T1000 (cell line): ENCODE results near the gene PTCD3.

ENCODE experiments used
- DNase-seq: peaks from one replicate; lab custom pipeline; 2025; ENCODE audit warnings: mixed read lengths; lab: John Stamatoyannopoulos, UW

The PTCD3 gene

DNA sequence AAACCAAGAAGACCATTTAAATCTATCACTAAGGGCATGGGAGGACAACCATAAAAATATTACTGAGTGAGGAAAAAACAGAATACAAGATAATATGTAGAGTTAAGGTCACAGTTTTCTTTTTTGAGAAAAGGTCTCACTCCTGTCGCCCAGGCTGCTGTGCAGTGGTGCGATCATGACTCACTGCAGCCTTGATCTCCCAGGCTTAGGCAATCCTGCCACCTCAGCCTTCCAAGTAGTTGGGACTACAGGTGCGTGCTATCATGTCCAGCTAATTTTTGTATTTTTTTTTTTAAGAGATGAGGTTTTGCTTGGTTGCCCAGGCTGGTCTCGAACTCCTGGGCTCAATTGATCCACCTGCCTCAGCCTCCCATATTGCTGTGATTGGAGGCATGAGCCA is 24.3 kb upstream of the PTCD3 start:
- DNase-seq, result no peak

DNA sequence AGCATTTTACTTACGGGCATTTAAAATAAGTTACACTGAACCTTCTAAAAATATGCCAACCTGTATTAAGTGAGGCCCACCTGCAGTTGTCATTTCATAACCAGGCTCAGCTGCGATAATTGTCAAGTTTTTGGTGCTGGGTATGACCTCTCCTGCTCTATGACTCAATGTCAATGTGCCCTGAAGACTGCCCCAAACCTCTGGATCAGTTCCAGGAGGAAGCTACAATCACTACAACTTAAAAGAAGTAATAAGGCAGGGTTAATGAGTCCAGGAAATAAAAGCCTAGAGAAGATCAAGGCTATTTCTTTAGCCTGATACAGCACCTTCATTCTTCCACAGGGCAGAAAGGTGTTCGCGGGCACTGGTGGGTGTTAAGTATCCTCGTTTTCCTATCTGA is 23.3 kb upstream of the PTCD3 start:
- DNase-seq, result no peak

DNA sequence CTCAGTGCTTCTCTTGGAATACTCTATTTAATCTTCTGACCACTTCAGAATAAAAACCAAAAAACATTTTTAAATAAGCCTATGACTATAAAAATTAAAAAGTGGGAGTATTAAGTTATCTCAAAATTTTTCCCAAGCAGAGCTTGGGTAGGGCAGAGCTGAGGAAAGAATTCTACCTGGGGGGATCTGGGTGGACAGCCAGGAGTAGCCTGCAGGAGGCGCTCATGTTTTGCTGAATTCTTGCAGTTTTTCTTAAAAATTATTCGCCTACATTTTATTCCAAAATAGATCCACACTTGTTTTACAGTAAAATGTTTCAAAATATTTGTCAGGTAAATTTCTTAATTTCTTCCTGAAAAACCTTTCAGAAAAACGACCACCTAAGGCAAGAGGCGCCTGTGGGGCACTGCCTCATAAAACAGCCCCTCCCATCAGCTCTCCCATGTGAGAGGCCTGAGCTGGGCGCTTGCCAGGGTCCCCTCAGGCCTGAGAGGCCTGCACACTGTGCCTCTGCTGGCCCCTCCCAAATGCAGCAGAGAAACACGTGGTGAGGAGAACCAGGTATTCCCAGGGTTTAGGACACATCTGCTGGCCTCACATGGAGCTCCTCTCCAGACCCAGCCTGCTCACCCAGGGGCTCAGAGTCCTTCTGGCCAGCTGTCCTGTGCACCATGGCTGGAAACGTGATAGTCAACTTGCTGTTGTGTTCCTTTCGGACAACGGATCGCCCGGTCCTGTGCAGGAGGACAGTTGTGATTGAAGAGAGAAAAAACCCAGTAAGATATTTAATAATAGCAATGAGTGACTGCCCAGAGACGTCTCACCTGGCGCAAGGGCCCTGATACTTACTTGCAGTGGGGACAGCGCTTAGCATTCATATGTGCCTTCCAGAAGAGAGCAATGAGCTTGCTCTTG is 17.8 kb upstream of the PTCD3 start:
- no peak for DNase-seq

- DNase-seq, result no peak
Measured at GRCh38 chr2:86094229-86094628, 11.8 kb upstream of the PTCD3 start.

DNA sequence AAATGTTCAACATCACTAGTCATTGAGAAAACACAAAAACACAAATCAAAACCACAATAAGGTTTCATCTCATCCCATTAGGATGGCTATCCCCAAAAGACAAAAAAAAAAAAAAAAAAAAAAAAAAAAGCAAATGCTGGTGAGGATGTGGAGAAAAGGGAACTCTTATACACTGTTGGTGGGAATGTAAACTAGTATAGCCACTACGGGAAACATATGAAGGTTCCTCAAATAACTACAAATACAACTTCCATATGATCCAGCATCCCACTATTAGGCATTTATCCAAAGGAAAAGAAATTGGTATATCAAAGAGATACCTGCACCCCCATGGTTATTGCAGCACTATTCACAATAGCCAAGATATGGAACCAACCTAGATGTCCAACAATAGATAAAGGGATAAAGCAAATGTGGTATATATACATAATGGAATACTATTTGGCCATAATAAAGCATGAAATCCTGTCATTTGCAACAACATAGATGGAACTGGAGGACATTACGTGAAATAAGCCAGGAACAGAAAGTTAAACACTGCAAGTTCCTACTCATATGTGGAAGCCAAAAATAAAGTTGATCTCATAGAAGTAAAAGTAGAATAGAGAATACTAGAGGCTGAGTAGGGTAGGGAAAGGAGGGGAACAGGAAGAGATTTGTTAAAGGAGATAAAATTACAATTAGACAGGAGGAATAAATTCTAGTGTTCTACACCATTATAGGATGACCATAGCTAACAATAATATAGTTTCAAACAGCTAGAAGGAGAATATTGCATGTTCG is 8.7 kb upstream of the PTCD3 start:
- no peak for DNase-seq

GRCh38 chr2:86097913-86098312 is 8.1 kb upstream of the PTCD3 start:
- no peak for DNase-seq

GRCh38 chr2:86102157-86102556 is 3.9 kb upstream of the PTCD3 start:
- no peak for DNase-seq

DNA sequence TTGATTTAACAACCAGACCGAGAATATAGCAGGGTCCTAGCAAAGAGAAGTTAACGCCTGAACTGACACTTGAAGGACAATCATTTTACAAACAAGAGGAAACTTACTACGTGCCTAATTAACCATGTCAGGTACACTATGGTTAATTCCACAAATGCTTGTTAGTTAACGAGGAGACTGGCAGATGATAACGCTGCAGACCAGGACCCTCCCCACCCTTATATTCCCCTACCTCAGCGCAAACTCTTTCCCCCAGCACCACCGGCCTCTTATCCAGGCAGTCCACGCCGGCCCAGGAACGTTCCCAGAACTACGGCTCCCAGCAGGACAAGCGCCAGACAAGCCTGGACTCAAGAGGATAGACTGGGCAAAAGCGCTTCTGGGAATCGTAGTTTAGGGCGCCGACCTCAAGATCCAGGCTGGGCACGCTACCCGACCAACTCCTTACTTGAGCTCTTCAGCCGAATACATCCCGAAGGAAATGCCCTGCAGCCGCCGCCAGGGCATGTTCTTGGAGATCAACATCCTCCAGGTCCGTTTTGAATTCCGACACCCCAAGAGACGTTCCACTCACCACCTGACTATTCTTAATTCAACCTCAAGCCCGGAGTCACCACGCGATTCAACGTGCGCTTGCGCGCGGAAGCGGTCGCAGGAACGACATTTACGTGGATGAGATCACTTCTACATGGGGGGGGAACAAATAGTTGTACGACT is 625 bp upstream of the PTCD3 start, which contains the start of gene POLR1A:
POLR1A (minus strand) TSS at position 635 of the 717 bp plus-strand sequence; CDS start at position 525, 110 bp downstream.
- DNase-seq, result peak; percentile 89

- DNase-seq, result no peak
Measured at GRCh38 chr2:86107031-86107430, 996 bp downstream of the PTCD3 start.

DNA sequence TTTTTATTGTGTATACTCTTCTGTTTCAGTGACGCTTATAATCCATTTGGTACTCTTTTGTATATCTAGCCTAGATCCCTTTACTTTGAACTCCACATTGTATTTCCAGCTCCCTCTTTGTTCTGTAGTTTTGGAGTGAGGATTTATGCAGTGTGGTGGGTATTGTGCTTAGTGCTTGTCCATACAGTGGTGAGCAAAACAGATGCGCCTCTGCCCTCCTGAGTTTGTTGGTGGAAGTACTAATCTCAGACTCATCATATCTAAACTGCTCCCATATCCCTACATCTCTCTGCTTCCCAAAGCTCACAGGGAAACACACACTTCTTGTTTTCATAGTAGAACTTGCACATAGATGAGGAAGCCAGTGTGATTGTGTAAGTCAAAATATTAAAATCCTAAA is 12.1 kb downstream of the PTCD3 start:
- no peak for DNase-seq

DNA sequence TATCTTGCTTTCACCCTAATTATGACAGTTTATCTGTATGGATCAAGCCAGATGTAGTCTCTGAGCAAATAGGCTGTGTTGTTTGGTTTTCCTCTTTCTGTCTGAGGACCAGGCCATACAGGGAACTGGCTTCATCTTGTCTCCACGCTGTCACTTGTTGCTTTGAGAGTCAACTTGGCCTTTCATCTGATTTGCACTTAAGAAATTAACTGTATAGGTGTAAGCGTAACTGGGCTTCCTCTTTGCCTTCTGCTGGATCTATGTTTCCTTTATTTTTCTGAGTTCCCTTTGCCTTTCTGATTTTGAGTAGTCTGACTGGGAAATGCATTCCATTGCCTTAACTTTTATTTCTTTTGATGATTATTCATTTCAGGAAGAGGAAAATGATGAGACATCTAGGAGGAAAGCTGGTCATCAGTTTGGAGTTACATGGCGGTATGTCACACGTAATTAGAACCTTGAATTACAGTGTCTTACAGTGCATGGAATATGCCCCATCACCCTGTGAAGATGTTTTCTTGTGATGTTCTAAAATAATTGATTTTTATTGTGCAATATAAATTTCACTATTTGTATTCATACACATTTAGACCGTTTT is 17.4 kb downstream of the PTCD3 start:
- no peak for DNase-seq

GRCh38 chr2:86124683-86125082 is 18.6 kb downstream of the PTCD3 start:
- no peak for DNase-seq

DNA sequence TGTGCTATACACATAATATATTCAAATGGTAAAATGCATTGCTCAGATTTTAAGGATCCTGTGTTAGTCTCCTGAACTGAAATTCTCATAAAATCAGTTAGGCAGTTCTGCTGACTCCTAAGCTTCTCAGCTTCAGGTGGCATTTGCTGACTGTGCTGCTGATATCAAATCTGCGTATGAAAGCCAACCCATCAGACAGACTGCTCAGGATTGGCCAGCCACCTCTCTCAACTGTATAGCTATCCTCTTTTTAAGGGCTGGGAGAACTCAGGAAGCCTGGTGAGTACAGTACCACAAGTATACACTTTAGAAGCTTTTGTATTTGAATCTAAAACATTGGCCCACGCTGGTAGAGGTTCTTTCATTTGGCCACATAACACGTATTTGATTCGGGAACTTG is 28.7 kb downstream of the PTCD3 start:
- DNase-seq, result no peak

DNA sequence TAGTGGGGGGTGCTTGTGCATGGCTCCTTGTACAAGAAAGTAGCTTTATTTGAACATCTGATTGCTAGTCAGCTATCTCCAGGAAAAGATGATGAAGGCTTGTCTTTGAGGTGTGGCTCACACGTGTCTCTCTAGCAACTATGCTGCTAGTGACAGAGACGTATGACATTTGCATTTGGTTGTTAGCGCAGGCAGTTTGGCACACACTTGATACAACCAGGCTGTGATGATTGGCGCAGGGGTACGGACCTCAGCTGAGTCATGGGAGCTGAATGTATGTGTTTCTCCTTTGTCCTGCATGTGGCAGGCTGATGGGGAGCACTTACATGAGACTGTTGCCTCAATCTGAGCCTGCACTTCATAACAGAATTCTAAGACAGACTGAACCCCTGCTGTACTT is 29.6 kb downstream of the PTCD3 start:
- DNase-seq, result no peak

DNA sequence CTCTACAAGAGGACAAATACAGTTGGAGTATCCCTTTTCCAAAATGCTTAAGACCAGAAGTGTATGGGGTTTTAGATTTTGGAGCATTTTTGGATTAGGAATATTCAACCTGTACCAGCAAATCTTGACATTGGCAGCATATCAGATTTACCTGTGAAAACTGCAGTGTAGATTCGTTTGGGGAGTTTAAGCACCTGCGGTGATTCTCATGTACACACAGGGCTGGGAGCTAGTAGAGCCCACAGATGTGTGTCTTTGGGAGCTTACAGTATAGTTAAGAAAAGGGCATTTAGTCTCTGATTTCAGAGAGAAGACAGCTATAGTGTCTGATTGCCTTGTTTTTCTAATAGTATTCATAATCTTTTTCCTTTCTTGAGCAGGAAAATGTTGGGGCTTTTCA is 30.1 kb downstream of the PTCD3 start:
- DNase-seq, result no peak

DNA sequence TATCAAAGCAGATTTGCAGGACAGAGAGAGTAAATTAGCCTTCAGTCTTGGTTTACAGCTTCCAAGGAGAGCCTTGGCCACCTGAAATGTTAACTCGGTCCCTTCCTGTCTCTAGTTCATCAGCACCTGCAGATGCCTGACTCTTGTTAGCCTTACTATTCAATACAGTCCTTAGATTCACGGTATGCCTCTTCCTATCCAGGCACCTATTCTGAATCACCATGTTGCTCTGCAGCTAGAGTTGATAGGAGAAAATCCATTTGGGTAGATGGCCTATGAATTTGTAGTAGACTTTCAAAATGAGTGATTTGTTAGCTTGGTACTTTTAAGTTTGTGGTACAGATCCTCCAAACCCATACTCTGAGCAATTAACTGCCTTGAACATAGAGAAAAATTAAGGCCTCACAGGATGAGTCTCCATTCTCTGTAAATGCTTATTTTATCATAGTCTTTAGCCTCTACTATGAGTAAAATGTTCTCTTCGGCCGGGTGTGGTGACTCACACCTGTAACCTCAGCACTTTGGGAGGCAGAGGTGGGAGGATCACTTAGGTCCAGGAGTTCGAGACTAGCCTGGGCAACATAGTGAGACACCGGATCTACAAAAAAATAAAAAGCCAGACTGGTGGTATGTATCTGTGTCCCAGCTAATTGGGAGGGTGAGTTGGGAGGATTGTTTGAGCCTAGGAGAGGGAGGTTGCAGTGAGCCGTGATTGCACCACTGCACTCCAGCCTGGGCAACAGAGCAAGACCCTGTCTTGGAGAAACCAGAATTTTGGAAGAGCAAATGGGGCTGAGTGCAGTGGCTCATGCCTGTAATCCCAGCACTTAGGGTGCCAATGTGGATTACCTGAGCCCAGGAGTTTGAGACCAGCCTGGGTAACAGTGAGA is 32.9 kb downstream of the PTCD3 start:
- DNase-seq, result no peak

DNA sequence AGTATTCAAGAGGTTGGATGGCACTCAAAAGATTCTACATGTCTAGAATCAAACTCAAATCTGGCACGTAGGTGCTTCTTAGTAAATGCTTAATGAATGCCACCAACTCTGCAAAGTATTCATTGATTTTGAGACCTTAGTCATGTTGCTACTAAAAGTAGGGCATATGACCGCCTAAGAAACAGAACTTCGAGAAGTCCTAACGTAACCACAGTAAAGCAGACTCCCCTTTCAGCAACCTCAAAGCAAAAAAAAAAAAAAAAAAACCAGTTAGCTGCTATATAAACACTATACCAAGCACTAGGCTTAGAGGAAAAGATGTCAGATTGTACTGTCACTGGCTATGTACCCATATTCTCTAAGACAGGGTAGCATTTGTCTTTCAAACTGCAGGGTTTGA is 33.9 kb downstream of the PTCD3 start:
- no peak for DNase-seq

- no peak for DNase-seq
Measured at GRCh38 chr2:86140969-86141392, 34.9 kb downstream of the PTCD3 start.

GRCh38 chr2:86142436-86143257 is 36.6 kb downstream of the PTCD3 start:
- no peak for DNase-seq

DNA sequence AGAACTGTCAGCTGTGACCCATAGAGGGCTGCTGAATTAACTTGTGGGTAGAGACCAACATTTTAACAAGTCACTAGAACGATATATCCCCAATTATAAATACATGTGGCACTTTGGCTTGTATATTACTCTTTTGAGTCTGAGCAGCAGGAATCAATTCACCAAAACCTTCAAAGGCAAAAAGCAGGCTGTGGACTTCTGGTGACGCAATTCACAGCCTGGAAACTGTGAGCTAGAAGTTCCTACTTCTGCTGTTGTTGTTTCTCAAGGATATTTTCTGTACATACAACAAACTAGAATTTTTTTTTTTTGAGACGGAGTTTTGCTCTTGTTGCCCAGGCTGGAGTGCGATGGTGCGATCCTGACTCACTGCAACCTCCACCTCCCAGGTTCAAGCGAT is 37.3 kb downstream of the PTCD3 start:
- DNase-seq, result no peak
